ENCODE data around the gene MBD5.
"Not testable (repeated sequence)": the region's sequence is repeated elsewhere in the genome, so short reads cannot be mapped to it uniquely, and the experiment has no call there.

DNA sequence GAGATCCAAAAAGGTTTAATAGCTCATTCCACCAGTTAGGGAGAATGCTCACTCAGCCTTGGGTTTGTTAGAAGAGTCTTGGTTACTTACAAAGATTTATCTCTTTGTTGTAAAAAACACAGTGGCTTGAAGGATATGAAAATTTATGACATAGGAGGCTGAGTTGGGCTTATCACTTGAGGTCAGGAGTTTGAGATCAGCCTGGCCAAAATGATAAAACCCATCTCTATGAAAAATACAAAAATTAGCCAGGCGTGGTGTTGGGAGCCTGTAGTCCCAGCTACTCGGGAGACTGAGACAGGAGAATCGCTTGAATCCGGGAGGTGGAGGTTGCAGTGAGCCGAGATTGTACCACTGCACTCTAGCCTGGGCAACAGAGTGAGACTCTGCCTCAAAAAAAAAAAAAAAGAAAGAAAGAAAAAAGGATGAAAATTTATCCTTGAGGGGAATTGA is 522.2 kb downstream of the MBD5 start:
- TF ChIP-seq CTCF (IDR thresholded peaks at IDR 0.05); ZFX (IDR thresholded peaks at IDR 0.05; ENCODE audit: borderline replicate concordance): not testable (repeated sequence)
